ENCODE results near the gene TTC22. TPM values are rescaled to one million over a fixed set of nuclear protein-coding genes. Genes with fewer than 3 reads are reported as not detected.

Gene TTC22
- total RNA-seq: not detected in 2 replicates
- long read RNA-seq: 0 reads

DNA sequence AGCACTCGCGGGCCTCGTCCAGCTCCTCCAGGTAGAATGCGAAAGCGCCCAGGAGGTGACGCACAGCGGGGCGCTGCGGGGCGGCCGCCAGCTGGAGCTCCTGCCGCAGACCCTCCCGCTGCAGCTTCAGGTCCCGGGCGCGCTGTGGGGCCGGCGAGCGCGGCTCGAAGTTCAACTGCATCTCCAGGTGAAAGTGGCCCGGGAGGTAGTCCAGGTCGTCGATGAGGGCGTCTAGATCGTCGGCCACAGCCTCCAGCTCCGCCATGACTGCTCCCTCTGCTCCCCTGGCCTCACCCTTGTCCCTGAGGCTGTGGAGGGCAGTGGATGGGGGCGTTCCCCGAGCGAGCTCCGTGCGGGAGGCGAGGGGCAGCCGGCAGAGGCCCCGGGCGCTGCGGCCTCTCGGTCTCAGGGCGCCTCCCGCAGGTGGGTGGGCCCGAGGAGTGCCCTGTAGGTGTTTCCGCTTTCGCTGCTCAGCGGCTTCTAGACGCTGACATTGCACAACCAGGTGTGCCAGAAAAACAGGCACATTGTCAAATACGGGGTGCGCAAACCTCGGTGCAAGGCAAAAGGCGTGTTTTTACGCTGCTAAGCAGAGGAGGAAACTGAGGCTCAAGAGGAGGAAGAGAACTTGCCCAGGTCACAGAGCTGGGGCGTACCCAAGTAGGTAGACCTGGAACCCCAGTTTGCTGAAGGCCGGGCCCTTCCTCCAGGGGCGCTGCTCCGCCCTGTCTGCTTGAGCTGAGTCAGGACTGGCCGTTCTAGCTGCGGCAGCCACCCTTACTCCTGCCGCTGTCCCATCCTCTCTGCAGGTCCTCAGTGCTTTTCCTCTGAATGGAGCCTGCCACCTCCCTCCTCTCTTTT, at the start of gene TTC22:
TTC22 (minus strand) TSS at position 425 of the 861 bp plus-strand sequence; CDS start at position 265, 160 bp downstream.
- Mint-ChIP-seq H3K27me3 (ENCODE audit: unreplicated experiment) (peaks cover 30% of the 10 kb centered on the region), H3K9me3 (ENCODE audit: unreplicated experiment) (no peaks in the 10 kb centered on the region), H3K4me3 (ENCODE audit: unreplicated experiment) (no peak within 1 kb of the TSS), H3K27ac (ENCODE audit: unreplicated experiment) (no peak within 1 kb of the TSS), H3K36me3 (ENCODE audit: unreplicated experiment) (no peaks in the 10 kb centered on the region), H3K4me1 (ENCODE audit: unreplicated experiment) (no peaks in the 10 kb centered on the region)
- TF ChIP-seq, protein P1, sequence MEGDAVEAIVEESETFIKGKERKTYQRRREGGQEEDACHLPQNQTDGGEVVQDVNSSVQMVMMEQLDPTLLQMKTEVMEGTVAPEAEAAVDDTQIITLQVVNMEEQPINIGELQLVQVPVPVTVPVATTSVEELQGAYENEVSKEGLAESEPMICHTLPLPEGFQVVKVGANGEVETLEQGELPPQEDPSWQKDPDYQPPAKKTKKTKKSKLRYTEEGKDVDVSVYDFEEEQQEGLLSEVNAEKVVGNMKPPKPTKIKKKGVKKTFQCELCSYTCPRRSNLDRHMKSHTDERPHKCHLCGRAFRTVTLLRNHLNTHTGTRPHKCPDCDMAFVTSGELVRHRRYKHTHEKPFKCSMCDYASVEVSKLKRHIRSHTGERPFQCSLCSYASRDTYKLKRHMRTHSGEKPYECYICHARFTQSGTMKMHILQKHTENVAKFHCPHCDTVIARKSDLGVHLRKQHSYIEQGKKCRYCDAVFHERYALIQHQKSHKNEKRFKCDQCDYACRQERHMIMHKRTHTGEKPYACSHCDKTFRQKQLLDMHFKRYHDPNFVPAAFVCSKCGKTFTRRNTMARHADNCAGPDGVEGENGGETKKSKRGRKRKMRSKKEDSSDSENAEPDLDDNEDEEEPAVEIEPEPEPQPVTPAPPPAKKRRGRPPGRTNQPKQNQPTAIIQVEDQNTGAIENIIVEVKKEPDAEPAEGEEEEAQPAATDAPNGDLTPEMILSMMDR (IDR thresholded peaks at IDR 0.05): no peak
- DNase-seq (ENCODE audit: extremely low spot score, unreplicated experiment): no peak

DNA sequence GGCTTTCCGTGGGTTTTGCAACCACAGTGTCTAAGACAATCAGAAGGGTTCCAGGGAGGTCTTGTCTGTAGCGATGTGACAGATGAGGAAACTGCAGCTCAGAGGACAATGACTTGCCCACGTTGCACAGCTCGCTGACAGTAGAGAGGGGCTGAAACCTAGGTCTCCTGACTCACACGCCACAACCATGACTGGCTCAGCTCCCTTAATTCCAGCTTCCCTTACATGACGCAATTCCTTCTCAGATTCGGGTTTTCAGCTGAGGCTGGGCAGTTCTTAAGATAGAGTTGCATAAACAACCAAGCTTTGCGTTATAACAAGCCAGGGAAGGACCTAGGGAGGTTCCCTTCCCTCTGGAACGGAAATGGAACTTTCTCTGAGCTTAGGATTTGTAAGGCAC, 49.6 kb upstream of the TTC22 start:
- H3K27ac Mint-ChIP-seq (ENCODE audit: unreplicated experiment): no peak overlapping the region
- H3K4me1 Mint-ChIP-seq (ENCODE audit: unreplicated experiment): no peaks in the 10 kb centered on the region

DNA sequence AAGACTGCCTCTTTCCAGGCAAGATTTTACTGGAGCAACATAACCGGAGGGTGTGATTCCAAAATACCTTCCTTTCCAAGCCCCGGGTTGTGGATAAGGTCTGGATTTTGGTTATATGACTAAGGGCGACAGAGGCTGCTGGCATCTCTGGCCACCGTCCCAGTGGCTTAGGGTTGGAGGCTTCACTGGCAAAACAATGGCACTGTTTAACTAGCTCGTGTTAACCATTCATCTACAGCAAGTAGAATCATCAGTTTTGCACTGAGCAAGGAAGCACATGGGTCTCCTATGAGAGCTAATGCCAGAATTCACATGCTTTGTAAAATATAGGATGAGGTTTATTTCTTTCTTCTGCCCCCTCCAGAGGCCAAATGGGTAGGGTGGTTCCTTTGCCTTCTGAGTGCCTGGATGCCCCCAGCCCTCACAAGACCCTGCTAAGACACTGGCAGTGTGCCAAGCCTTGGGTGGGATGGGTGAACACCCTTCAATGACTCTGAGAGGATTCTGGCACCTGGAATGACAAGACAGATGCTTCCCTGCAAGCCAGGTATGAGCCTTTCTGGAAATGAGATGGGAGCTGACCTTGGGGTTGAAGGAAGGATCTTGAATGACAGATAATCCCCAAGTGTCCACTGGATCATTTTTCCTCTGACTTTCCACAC, 49.1 kb upstream of the TTC22 start:
- Mint-ChIP-seq H3K36me3 (ENCODE audit: unreplicated experiment) (peaks cover 41% of the 10 kb centered on the region), H3K27ac (ENCODE audit: unreplicated experiment) (no peak overlapping the region), H3K4me3 (ENCODE audit: unreplicated experiment) (no peak overlapping the region)

More for the DNA sequence above, 49.6 kb upstream of the TTC22 start:
- peaks cover 41% of the 10 kb centered on the region for H3K36me3 Mint-ChIP-seq (ENCODE audit: unreplicated experiment)
- H3K9me3 Mint-ChIP-seq (ENCODE audit: unreplicated experiment): no peaks in the 10 kb centered on the region
- TF ChIP-seq, protein P1 (IDR thresholded peaks at IDR 0.05): no peak
- H3K27me3 Mint-ChIP-seq (ENCODE audit: unreplicated experiment): no peaks in the 10 kb centered on the region
- H3K4me3 Mint-ChIP-seq (ENCODE audit: unreplicated experiment): no peak overlapping the region
- no peak for DNase-seq (ENCODE audit: extremely low spot score, unreplicated experiment)

DNA sequence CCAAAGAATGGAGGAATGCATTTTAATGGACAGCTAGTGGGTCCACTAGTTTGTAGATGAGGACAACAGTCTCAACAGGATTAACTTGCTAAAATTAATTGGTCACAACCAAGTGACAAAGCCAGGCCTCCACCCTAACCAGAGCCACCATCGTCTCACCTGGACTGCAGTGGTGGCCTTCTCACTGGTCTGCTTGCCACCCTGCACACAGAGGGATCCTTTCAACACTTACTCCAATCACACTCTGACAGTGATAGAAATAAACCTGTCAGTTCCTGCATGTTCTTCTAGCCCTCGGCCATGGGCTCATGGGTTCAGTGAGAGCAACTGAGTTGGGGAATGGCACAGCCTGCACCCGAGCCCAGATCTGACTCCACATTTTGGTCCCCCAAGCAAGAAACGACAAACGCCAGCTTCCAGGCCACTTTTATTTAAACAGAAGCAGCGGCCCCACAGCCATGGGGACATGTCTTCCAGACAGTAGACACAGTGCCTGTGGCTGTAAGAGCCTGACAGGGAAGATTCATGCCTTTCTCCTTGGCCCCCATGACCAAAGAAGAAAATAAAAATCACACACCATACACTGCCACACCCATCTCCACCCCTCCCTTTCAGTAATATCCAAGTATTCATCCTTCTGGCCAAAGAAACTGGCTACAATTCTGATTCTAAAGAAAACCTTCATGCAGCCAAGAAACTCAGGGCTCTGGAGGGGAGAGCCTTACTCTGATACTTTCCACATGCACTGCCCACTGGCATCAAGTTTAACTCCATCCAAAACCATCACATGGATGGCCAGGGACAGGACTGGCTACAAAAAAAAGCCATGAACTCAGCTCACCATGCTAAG, 48.3 kb upstream of the TTC22 start:
- Mint-ChIP-seq H3K9me3 (ENCODE audit: unreplicated experiment) (no peaks in the 10 kb centered on the region), H3K4me3 (ENCODE audit: unreplicated experiment) (no peak overlapping the region), H3K36me3 (ENCODE audit: unreplicated experiment) (peaks cover 38% of the 10 kb centered on the region), H3K27me3 (ENCODE audit: unreplicated experiment) (no peaks in the 10 kb centered on the region), H3K4me1 (ENCODE audit: unreplicated experiment) (no peaks in the 10 kb centered on the region), H3K27ac (ENCODE audit: unreplicated experiment) (no peak overlapping the region)
- TF ChIP-seq, protein P1 (IDR thresholded peaks at IDR 0.05): no peak
- no peak for DNase-seq (ENCODE audit: extremely low spot score, unreplicated experiment)

More for the DNA sequence above, 49.1 kb upstream of the TTC22 start:
- TF ChIP-seq, protein P1 (IDR thresholded peaks at IDR 0.05): no peak
- H3K9me3 Mint-ChIP-seq (ENCODE audit: unreplicated experiment): no peaks in the 10 kb centered on the region
- H3K4me1 Mint-ChIP-seq (ENCODE audit: unreplicated experiment): no peaks in the 10 kb centered on the region
- no peaks in the 10 kb centered on the region for H3K27me3 Mint-ChIP-seq (ENCODE audit: unreplicated experiment)
- no peak for DNase-seq (ENCODE audit: extremely low spot score, unreplicated experiment)

All from osteocyte (in vitro differentiated cells).